IPS-11a (cell line): Measurements from ENCODE around the gene ANKRD17.

Source experiments
- H3K4me3 ChIP-seq: one replicate; pipeline ENCODE4 v1.5.1; 2013; ENCODE audit warnings: low read depth, low read length, control low read depth

The ANKRD17 gene

GRCh38 chr4:73055241-73055897 lies 203.2 kb downstream of the ANKRD17 start:
- no peak overlapping the region for H3K4me3 ChIP-seq

GRCh38 chr4:73053974-73054480 lies 204.6 kb downstream of the ANKRD17 start:
- H3K4me3 ChIP-seq, result no peak overlapping the region

- no peak overlapping the region for H3K4me3 ChIP-seq
These were observed 205.5 kb downstream of the ANKRD17 start for GRCh38 chr4:73053076-73053475.

GRCh38 chr4:73051625-73052024 lies 207.0 kb downstream of the ANKRD17 start:
- H3K4me3 ChIP-seq, result no peak overlapping the region

GRCh38 chr4:73045879-73046278 lies 212.7 kb downstream of the ANKRD17 start:
- no peak overlapping the region for H3K4me3 ChIP-seq

GRCh38 chr4:73037057-73037456 lies 221.5 kb downstream of the ANKRD17 start:
- H3K4me3 ChIP-seq, result no peak overlapping the region

GRCh38 chr4:73036123-73036522 lies 222.5 kb downstream of the ANKRD17 start:
- no peak overlapping the region for H3K4me3 ChIP-seq

GRCh38 chr4:73034896-73035295 lies 223.7 kb downstream of the ANKRD17 start:
- H3K4me3 ChIP-seq, result no peak overlapping the region

- H3K4me3 ChIP-seq, result no peak overlapping the region
These were observed 230.0 kb downstream of the ANKRD17 start for GRCh38 chr4:73028621-73029020.
